ENCODE results near the gene TSPO. TPM values are rescaled to one million over a fixed set of nuclear protein-coding genes. Genes with fewer than 3 reads are reported as not detected.
"Not testable (repeated sequence)": the region's sequence is repeated elsewhere in the genome, so short reads cannot be mapped to it uniquely, and the experiment has no call there.

The TSPO gene
- total RNA-seq (2014; rRNA removed; shearing (Covaris generic)): 378 and 396 TPM in 2 replicates

DNA sequence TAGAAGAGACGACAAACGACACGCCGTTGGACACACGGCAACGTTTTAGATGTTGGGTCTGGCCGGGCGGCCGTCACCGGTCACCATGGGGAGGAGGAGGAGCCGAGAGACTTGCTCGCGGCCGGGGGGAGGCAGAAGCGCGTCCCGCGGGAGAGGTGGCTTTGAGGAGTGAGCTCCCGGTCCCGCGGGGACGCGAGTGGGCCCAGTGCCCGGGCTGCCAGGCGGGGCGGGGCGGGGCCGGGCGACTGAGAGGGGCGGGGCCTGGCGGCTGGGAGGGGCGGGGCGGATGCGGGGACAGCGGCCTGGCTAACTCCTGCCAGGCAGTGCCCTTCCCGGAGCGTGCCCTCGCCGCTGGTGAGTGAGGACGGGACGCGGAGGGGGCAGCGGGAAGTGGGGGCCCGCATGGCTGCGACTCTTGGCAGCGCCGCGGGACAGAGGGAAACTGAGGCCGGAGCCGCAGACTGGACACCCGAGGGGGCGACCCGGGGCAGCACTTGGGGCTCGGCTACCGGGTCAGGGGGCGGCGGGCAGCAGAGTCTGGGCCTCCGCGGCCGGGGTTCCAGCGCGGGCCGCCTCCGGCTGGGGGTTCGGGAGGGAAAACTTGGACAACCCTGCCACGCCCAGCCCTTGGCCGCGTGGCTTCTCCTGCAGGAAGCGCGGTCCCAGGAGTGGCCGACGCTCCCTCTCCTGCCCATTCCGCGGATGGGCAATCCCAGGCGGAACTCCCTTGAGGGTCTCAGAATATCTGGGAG is at the start of gene TSPO:
Gene TSPO, plus strand, starts transcription at position 309 of the 752 bp plus-strand sequence. CDS start 7,680 bp downstream, outside the sequence.
- peaks cover 23% of the 10 kb centered on the region for H3K4me1 ChIP-seq (replicated peaks)
- peak; percentile 33 to 62 for DNase-seq (ENCODE audit: low read depth in 1 of 2, low spot score in 2 of 2)
- peak within 1 kb of the TSS; percentile 53 for H3K27ac ChIP-seq
- H3K9me3 ChIP-seq (replicated peaks): no peaks in the 10 kb centered on the region
- H3K27me3 ChIP-seq (replicated peaks): no peaks in the 10 kb centered on the region
- peaks cover 9% of the 10 kb centered on the region; the same call in 1 of the 2 replicates for H3K36me3 ChIP-seq
- peak within 1 kb of the TSS; percentile 74 for H3K4me3 ChIP-seq

DNA sequence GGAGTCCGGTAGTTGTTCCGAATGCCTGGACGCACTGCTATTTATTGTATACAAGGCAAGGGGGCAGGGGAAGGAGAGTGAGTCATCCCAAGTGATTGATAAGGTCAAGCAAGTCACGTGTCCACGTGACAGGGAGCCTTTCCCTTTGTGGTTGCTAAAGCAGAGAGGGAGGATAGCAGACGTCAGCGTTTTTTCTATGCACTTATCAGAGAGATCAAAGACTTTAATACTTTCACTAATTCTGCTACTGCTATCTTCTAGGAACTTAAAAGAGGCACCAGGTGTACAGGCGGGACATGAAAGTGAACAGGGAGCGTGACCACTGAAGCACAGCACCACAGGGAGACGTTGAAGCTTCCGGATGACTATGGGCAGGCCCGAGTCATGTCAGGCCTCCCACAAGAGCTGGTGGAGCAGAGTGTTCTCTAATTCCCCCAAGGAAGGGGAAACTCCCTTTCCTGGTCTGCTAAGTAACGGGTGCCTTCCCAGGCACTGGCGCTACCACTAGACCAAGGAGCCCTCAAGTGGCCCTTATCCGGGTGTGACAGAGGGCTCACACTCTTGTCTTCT is 47.2 kb upstream of the TSPO start:
- not testable (repeated sequence) for H3K36me3 ChIP-seq; DNase-seq (ENCODE audit: low read depth in 1 of 2, low spot score in 2 of 2); H3K27me3 ChIP-seq (replicated peaks); H3K27ac ChIP-seq; H3K9me3 ChIP-seq (replicated peaks); H3K4me3 ChIP-seq
- peaks cover 11% of the 10 kb centered on the region for H3K4me1 ChIP-seq (replicated peaks)

DNA sequence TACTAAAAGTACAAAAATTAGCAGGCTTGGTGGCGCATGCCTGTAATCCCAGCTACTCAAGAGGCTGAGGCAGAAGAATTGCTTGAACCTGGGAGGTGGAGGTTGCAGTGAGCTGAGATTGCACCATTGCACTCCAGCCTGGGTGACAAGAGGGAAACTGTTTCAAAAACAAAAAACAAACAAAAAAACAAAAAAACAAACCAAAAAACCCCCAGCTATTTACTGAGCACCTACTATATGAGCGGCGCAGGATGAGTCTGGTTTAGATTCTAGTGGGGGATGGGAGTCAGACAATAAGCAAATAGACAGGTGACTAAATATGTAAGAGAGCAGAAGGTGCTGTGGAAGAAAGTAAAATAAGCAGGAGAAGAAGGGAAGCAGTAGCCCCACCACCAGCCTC is 46.4 kb upstream of the TSPO start:
- not testable (repeated sequence) for H3K4me3 ChIP-seq; H3K27ac ChIP-seq; DNase-seq (ENCODE audit: low read depth in 1 of 2, low spot score in 2 of 2); H3K4me1 ChIP-seq (replicated peaks); H3K9me3 ChIP-seq (replicated peaks); H3K36me3 ChIP-seq; H3K27me3 ChIP-seq (replicated peaks)

DNA sequence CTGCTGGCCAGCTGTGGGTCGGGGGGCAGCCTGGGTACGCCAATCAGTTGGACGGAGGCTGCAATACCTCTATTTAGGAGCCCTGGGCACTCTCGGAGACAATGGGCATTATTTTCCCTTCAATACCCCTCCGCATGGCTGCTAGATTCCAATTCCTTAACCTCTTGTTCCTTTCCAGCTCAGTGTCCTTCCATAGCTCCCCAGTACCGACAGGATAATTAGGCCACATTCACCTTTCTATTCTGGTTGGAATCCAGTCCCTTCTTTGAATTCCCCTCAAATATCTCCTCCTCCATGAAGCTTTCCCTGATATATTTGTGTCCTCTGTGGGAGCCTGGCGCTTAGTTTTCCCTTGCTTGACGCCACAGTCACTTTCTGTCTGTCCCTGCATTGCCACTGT is 45.1 kb upstream of the TSPO start:
- H3K9me3 ChIP-seq (replicated peaks): peaks cover 4% of the 10 kb centered on the region; the same call in 1 of the 2 replicates
- no peak for DNase-seq (ENCODE audit: low read depth in 1 of 2, low spot score in 2 of 2)
- peaks cover 11% of the 10 kb centered on the region for H3K4me1 ChIP-seq (replicated peaks)
- no peak overlapping the region for H3K27ac ChIP-seq
- H3K4me3 ChIP-seq: no peak overlapping the region
- peaks cover 12% of the 10 kb centered on the region for H3K27me3 ChIP-seq (replicated peaks)
- H3K36me3 ChIP-seq: peaks cover 4% of the 10 kb centered on the region; the same call in 1 of the 2 replicates

DNA sequence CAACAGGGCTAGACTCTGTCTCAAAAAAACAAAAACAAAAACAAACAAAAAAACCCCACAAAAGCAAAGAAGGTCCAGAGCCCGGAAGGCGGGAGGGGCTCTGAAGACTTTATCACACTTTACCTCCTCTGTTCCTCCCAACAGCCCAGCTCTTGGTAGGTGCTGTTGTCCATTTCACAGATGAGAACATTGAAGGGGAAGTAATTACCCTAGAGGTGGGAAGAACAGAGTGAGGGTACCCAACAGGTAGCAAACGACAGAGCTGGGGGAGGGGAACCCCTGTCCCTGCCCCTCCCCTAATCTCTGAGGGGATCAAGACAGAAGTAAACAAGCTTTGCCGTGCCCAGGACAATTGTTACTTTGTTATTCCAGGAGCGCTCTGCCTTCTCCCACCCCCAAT is 41.8 kb upstream of the TSPO start:
- H3K4me1 ChIP-seq (replicated peaks): peaks cover 14% of the 10 kb centered on the region
- H3K36me3 ChIP-seq: peaks cover 4% of the 10 kb centered on the region; the same call in 1 of the 2 replicates
- H3K9me3 ChIP-seq (replicated peaks): peaks cover 4% of the 10 kb centered on the region; the same call in 1 of the 2 replicates
- no peak overlapping the region for H3K27ac ChIP-seq
- no peak overlapping the region for H3K4me3 ChIP-seq
- DNase-seq (ENCODE audit: low read depth in 1 of 2, low spot score in 2 of 2): no peak
- H3K27me3 ChIP-seq (replicated peaks): peaks cover 18% of the 10 kb centered on the region

DNA sequence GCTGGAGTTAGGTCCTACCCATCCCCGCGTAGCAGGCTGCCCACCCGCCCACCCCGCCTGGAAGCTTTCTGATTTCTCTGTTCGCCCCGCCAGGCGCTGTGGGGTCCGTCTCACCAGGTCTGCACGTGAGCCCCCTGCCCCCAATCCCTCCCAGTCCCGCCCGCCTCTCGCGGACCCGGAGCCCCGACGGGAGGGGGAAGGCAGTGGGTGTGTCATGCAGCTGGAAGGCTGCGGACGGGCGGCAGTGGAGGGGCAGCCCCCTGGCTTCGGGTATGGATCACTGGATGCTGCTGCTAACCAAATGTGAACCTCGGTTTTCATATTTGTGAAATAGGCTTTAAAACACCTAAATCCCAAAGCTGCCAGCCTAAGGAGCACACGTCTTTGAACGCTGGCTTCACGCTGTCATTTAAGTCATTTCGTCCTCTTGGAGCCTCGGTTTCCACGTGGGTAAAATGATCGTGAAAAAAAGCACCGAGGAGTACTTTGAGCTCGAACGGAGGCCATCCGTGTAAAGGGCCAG is 41.4 kb upstream of the TSPO start:
- no peak for DNase-seq (ENCODE audit: low read depth in 1 of 2, low spot score in 2 of 2)

DNA sequence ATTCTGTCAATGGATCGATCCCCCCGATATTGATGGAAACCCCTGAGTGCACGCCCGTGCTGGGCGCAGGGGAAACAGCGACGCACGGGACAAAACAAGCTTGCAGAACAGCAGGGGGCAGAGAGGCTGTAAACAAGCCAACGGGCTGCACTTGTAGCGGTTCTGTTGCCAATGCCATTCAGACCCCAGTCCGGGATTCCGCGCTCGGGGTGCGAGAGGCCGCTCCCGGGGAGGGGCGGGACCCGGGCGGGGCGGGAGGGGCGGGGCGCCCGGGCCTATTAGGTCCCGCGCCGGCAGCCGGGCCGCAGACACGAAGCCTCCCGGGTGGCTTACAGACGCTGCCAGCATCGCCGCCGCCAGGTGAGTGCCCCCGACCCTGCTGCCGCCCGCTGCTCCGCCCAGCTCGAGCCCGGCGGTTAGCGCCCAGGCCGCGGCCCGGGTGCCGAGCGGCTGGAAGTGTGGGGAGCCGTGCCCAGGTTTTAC is 40.9 kb upstream of the TSPO start, which contains the start of gene BIK:
Gene BIK, plus strand, starts transcription at position 307 of the 483 bp plus-strand sequence. CDS start 13,273 bp downstream, outside the sequence.
- peak; percentile 17 to 65 for DNase-seq (ENCODE audit: low read depth in 1 of 2, low spot score in 2 of 2)
- peaks cover 14% of the 10 kb centered on the region for H3K4me1 ChIP-seq (replicated peaks)

More for the DNA sequence above, 41.4 kb upstream of the TSPO start:
- Histone ChIP-seq H3K9me3 (replicated peaks) (peaks cover 4% of the 10 kb centered on the region; the same call in 1 of the 2 replicates), H3K27ac (no peak overlapping the region), H3K4me3 (peak overlapping the region; percentile 47), H3K4me1 (replicated peaks) (peaks cover 14% of the 10 kb centered on the region), H3K27me3 (replicated peaks) (peaks cover 18% of the 10 kb centered on the region), H3K36me3 (peaks cover 4% of the 10 kb centered on the region; the same call in 1 of the 2 replicates)

DNA sequence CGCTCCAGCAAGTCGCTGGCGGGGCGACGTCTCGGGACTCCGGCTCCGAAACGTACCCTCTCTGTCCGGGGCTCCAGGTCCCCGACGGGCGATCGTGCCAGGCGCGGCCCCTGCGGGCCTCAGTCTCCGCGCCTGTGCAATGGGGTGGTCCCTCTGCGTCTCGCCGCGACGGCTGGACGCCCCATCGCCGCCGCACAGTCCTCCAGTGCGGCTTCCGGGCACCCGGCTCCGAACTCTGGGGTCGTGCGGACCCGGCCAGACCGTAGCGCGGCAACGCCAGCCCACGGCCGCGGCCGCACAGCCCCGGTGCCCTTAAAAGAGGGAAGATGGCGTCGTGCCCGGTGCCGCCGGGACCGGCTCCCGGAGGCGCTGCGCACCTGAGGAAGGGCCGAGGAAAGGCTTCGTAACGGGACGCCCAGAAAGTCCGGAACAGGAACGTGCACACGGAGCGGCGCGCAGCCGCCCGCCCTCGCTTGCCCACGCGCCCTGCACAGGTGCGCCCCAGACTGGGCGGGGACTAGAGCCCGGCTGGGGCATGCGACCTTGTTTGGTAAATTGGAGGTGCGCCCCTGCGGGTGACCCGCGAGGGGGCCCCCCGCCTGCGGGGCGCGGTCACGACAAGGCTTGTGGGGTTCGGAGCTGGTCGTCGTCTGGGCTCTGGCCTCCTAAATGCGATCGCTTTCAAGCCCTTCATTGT is 40.3 kb upstream of the TSPO start:
- peaks cover 14% of the 10 kb centered on the region for H3K4me1 ChIP-seq (replicated peaks)
- H3K27ac ChIP-seq: no peak overlapping the region
- DNase-seq (ENCODE audit: low read depth in 1 of 2, low spot score in 2 of 2): no peak
- H3K4me3 ChIP-seq: peak overlapping the region; percentile 47
- H3K36me3 ChIP-seq: peaks cover 4% of the 10 kb centered on the region; the same call in 1 of the 2 replicates
- peaks cover 4% of the 10 kb centered on the region; the same call in 1 of the 2 replicates for H3K9me3 ChIP-seq (replicated peaks)
- H3K27me3 ChIP-seq (replicated peaks): peaks cover 18% of the 10 kb centered on the region

More for the DNA sequence above, 40.9 kb upstream of the TSPO start, which contains the start of gene BIK:
- Histone ChIP-seq H3K36me3 (peaks cover 4% of the 10 kb centered on the region; the same call in 1 of the 2 replicates), H3K9me3 (replicated peaks) (peaks cover 4% of the 10 kb centered on the region; the same call in 1 of the 2 replicates), H3K27ac (no peak within 1 kb of the TSS), H3K4me3 (peak within 1 kb of the TSS; percentile 47), H3K27me3 (replicated peaks) (peaks cover 18% of the 10 kb centered on the region)

DNA sequence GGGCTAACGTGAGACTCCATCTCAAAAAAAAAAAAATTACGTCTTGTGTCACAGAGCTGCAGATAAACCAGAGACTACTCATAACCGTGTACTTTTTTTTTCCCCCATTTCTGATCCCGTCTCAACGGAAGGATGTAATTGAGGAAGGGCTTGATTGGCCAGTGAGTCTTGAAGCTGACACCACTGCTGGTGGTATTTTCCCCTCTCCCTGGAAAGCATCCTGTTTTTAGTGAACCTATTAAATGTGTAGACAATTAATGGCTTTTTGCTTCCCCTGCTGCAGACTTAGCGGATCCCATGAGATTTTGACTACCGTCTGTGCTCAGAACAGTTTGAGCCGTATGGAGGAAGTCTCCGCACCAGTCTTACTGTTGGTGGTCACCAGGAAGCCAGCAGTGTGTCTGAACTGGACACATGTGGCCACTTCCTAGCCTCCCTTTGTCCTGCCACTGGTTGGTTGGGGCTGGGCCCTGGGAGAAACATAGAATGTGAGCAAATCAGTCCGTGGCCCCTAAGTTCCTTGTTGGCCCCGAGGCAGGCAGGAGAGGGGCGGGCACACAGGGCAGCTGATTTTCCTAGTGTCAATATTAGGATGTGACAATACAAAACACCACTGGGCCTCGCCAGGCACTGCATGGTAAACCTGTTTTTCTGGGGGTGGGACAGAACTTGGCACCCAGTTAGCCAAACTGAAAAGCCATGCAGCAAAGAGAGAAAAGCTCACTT is 37.7 kb upstream of the TSPO start:
- peaks cover 14% of the 10 kb centered on the region for H3K4me1 ChIP-seq (replicated peaks)
- no peak for DNase-seq (ENCODE audit: low read depth in 1 of 2, low spot score in 2 of 2)
- H3K27me3 ChIP-seq (replicated peaks): peaks cover 18% of the 10 kb centered on the region
- H3K9me3 ChIP-seq (replicated peaks): peaks cover 4% of the 10 kb centered on the region; the same call in 1 of the 2 replicates
- H3K4me3 ChIP-seq: no peak overlapping the region
- peaks cover 4% of the 10 kb centered on the region; the same call in 1 of the 2 replicates for H3K36me3 ChIP-seq
- no peak overlapping the region for H3K27ac ChIP-seq

DNA sequence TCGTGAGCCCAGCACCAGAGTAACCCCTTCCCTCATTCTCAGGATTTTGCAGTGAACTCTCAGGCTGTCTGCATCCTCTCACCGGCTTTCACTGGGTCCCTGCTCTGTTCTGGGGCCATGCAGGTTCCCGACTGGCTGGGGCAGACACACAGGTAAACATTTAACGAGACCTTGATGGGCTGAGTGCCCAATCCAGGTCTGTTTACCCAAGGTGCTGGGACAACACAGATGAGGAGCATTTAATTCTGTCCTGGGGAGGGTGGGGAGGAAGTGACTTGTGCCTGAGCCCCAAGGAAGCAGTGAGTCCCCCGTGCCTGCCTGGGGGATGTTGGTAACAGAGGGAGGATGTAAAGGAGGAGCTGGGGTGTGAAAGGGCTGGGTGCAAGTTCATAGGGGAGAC is 36.4 kb upstream of the TSPO start:
- Histone ChIP-seq H3K36me3 (peaks cover 4% of the 10 kb centered on the region; the same call in 1 of the 2 replicates), H3K9me3 (replicated peaks) (peaks cover 4% of the 10 kb centered on the region; the same call in 1 of the 2 replicates), H3K27me3 (replicated peaks) (peaks cover 17% of the 10 kb centered on the region), H3K27ac (no peak overlapping the region), H3K4me3 (no peak overlapping the region), H3K4me1 (replicated peaks) (peaks cover 14% of the 10 kb centered on the region)
- DNase-seq (ENCODE audit: low read depth in 1 of 2, low spot score in 2 of 2): no peak

DNA sequence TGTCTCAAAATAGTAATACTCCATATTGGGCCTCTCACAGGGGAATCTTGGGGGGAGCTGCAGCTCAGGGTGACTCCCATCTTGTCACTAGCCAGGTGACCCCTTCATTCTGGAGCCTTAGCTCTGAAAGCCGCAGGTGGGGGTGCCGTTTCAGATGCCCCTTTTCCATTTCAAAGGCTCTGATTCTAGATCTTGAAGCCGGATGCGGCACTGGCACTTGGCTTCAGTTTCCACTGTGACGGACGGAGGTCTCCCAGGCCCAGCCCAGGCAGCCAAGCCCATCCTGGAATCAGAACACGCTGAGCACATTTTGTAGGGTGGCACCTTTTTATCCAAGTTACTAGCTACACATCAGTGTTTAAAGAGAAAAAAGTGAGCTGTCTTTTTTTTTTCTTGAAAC is 34.4 kb upstream of the TSPO start:
- no peaks in the 10 kb centered on the region for H3K9me3 ChIP-seq (replicated peaks)
- H3K36me3 ChIP-seq: no peaks in the 10 kb centered on the region
- H3K27me3 ChIP-seq (replicated peaks): no peaks in the 10 kb centered on the region
- no peaks in the 10 kb centered on the region for H3K4me1 ChIP-seq (replicated peaks)
- no peak for DNase-seq (ENCODE audit: low read depth in 1 of 2, low spot score in 2 of 2)
- no peak overlapping the region for H3K27ac ChIP-seq
- H3K4me3 ChIP-seq: no peak overlapping the region

DNA sequence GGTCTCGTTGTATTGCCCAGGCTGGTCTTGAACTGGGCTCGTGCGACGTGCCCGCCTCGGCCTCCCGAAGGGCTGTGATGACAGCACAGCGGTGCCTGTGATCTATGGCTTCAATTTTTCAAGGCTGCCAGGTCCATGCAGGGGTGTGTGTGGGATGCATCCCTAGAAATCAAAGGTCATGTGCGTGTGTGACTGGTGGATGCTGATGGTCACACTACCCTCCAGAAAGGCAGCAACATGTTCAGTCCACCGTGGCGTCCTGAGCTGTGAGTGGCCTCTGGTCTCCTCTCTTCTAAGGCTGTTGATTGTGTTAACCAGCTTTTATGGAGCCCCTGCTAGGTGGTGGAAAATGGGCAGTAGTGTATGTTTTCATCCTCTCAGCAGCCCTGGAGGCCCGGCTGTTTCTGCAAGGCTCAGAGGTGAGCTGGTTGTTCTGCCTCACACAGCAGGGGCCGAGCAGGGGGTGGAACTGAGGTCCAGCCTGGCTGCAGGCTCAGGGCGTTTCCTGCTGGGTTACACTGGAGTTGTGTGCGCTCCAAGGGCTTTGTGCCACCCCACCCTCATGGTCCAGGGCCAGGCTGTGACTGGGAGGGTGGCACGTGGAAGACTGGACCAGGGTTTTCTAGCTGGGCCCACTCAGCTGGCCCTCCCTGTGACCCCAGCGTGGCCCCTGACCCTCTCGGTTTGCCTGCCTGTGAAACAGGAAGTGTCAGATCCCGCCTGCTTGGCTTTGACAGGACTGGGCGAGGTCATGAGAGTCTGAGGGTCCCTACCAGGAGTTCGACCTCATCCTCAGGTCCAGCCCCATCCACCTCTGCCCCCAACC is 33.1 kb upstream of the TSPO start:
- Histone ChIP-seq H3K27me3 (replicated peaks) (no peaks in the 10 kb centered on the region), H3K9me3 (replicated peaks) (no peaks in the 10 kb centered on the region), H3K4me1 (replicated peaks) (no peaks in the 10 kb centered on the region), H3K4me3 (no peak overlapping the region), H3K27ac (no peak overlapping the region), H3K36me3 (no peaks in the 10 kb centered on the region)
- DNase-seq (ENCODE audit: low read depth in 1 of 2, low spot score in 2 of 2): no peak

Data from SJSA1 (cell line).